GM21576 (cell line): ENCODE data around the gene PLCB2.

ENCODE experiments used
- ATAC-seq: cut with Tn5 transposase; IDR thresholded peaks from one replicate; pipeline ENCODE4 v1.9.1; 2021; ENCODE audit warnings: mild to moderate bottlenecking, moderate library complexity; ENCODE audit not compliant: unreplicated experiment

The PLCB2 gene

GRCh38 chr15:40328176-40328575 lies 20.4 kb upstream of the PLCB2 start:
- ATAC-seq = no peak

GRCh38 chr15:40327457-40327856 lies 19.7 kb upstream of the PLCB2 start:
- no peak for ATAC-seq

- ATAC-seq = no peak
These were observed 18.0 kb upstream of the PLCB2 start for GRCh38 chr15:40325700-40326099.

- no peak for ATAC-seq
These were observed 17.5 kb upstream of the PLCB2 start for GRCh38 chr15:40325188-40325587.

- no peak for ATAC-seq
These were observed 16.5 kb upstream of the PLCB2 start for GRCh38 chr15:40323953-40324937.

GRCh38 chr15:40323239-40323952 lies 15.7 kb upstream of the PLCB2 start, which contains the start of gene INAFM2:
TSS of gene INAFM2 (plus strand) at chr15:40323692. CDS start at chr15:40324056, 364 bp downstream.
- peak; percentile 83 for ATAC-seq

GRCh38 chr15:40322531-40323238 lies 14.9 kb upstream of the PLCB2 start:
- ATAC-seq = no peak

- ATAC-seq = no peak
These were observed 13.2 kb upstream of the PLCB2 start for GRCh38 chr15:40320931-40321371.

- no peak for ATAC-seq
These were observed 12.7 kb upstream of the PLCB2 start for GRCh38 chr15:40320409-40320808.

GRCh38 chr15:40317580-40317979 lies 9.8 kb upstream of the PLCB2 start:
- ATAC-seq = no peak

- ATAC-seq = no peak
These were observed 9.2 kb upstream of the PLCB2 start for GRCh38 chr15:40316931-40317330.

GRCh38 chr15:40314723-40315276 lies 7.1 kb upstream of the PLCB2 start:
- no peak for ATAC-seq

GRCh38 chr15:40313531-40314398 lies 6.0 kb upstream of the PLCB2 start:
- ATAC-seq = no peak

GRCh38 chr15:40312370-40313158 lies 4.8 kb upstream of the PLCB2 start:
- no peak for ATAC-seq

GRCh38 chr15:40310993-40311392 lies 3.3 kb upstream of the PLCB2 start:
- ATAC-seq = no peak

GRCh38 chr15:40310001-40310959 lies 2.5 kb upstream of the PLCB2 start:
- no peak for ATAC-seq

GRCh38 chr15:40309344-40309862 lies 1.7 kb upstream of the PLCB2 start:
- ATAC-seq = no peak

- no peak for ATAC-seq
These were observed 827 bp downstream of the PLCB2 start for GRCh38 chr15:40306908-40307307.
